GDM1 (cell line): ENCODE data around the gene KSR1.

ENCODE experiments used
- DNase-seq: peaks from one replicate; lab custom pipeline; 2025; lab: John Stamatoyannopoulos, UW

The KSR1 gene

GRCh38 chr17:27535178-27535928 is 79.1 kb downstream of the KSR1 start:
- DNase-seq: no peak

DNA sequence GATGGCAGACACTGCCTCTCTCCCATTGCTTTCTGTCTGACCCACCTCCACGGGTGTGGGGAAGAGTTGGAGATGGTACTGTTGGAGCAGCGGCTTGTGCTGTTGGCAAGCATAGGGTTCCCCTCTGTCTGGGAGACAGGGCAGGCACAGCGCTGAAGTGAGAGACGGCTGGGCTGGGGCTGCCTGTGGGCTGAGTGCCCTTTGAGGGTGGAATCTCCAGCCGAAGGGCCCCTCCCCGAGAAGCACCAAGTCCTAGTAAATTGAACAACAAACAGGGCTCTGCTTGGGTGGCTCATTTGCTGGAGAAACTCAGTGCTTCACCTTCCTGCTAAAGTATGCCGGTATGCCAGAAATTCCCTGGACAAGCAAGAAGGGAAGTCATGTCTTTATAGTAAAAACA is 79.7 kb downstream of the KSR1 start:
- DNase-seq: no peak

DNA sequence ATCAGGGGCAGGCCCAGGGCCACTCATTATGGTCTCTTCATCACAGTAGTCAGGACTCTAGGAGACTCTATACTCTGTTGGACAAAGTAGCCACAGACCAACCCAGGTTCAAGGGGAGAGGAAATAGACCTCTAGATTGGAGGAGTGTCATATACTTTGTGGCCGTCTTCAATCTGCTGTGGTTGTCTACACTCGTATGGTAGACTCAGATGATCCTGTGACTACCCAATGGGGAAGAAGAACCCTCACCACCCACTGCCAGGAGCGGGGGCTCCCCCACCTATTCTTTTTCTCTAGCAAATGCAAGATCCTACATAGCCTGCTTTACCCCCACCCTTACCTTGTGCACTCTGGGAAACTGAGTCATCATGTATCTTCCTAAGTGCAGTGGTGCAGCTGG is 80.5 kb downstream of the KSR1 start:
- no peak for DNase-seq

- no peak for DNase-seq
Measured at GRCh38 chr17:27538156-27538955, 82.1 kb downstream of the KSR1 start.

GRCh38 chr17:27539152-27539551 is 82.9 kb downstream of the KSR1 start:
- no peak for DNase-seq

GRCh38 chr17:27539794-27540317 is 83.6 kb downstream of the KSR1 start:
- DNase-seq: no peak

DNA sequence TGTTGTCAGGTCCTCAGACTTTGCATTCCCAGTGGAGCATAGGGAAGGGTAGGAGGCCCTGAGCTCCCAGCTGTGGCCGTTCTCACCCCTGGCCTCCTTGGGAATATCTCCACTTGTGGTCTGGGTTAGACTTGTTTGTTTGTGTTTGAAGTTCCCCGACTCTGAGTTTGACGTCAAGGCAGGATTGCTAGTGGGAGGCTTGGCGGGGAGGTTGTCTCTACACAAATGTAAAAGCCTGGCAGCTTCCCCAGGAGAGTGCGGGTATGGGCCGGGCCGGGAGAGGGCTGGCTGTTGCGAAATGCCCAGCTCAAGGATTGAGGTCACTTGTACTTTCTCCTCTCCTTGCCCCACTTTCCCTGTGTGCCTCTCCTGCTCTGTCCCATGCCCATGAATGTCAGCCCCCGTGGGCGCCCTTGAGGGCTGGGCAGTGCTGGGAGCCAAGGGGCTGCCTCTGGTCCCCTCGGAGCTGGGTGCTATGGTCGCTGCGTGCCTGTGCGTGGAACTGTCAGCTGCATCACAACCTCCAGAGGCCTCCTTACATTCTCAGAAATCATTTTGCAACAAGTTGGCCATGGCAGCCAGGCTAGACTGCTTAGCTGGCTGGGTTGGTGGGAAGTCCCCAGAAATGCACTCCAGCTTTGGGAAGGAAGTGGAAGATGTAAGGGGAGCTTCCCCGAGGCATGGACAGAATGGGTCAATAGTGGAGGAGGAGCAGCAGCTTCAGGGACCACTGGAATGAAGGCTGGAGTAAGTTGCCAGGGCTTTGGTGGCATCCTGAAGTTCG is 84.3 kb downstream of the KSR1 start:
- DNase-seq: no peak

DNA sequence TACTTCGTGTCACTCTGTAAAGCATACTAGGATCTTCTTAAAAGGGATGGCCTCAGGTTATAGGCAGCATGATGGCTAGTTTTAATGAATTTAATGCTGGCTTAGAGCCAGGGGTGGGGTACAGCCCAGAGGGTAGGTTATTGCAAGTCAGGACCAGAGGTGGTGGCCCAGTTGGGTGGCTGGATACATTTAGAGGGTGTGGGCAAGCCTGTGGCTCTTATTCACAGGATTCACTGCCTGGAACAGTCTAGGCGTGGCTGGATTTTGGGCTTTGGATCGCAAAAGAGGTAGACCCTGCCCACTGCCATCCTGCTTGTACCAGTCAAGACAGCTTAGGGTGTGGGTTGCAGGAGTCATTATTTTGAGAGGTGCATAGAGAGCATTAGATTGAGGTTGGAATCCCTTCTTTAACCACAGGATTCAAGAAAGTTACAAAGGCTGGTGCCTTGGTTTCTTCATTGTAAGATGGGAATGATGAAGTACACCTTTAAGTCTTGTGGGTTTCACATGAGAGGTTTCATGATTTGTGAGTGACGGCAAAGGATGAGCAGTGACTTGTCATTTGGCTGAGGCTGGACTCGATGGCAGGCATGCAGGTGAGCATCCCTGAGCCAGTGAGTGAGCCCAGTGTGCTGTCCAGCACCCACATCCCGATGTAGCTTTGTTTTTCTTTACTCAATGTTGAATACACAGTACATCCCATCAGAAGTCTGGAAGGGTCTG is 85.2 kb downstream of the KSR1 start:
- no peak for DNase-seq

DNA sequence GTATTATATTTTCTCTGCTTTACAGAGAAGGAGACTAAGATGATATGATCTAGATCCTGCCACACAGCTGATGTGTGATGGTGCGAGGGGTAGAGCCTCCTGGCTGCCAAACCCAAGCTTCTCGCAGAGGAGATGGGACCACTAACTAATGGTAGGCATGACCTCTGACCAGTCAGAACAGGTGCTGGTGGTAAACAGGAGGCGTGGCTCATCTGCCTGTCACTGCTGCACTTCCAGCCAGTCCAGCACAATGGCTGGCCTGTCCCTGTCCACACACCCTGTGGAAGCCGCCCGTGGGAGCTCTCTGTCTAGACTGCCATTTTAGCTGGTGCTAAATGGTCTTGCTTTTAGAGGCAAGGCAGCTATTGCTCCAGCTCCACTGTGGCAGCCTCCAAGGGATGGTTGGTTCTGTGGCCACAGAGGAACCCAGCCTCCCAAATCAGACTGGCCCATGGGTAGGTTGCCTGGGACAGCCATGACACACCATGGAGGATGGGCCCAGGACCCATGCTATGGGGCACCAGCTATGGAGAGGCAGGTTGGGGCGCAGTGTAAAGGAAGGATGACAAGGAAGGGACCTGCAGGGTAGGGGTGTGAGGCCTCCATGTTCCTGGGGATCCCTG is 86.7 kb downstream of the KSR1 start:
- DNase-seq: no peak

DNA sequence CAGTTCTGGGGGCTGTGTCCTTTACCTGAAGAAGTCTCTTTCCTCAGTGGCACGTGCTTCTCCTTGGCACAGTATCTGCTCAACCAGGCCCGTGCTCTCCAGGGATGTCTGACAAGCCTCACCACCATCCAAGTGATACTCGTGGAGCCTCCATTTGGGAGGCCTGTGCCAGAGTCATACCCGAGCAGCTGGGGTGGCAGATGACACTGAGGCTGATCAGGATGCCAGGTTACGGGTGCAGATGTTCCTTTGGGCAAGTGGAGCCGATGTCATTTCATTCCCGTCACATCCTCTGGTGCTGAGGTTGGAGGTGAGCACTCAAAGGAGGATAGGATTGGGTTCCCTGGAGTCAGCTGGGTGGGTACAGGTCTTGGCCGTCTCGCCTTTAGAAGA is 87.2 kb downstream of the KSR1 start:
- DNase-seq: no peak

DNA sequence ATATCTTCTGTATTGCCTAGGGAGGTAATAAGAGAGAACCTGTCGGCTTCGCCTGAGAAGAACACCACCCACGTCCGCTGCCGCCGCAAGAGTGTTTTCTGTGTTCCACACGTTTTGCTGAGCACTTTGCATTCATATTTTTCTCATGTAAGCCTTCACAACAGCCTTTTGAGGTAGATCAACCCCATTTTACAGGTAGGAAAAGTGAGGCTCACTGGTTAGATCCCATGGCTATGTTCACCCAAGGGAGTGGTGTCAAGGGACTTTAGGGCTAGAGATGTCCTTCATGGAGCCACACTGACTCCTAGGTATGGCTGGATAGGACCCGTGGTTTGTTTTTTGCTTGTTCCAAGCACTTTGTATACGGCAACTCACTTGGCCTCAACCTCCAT is 87.7 kb downstream of the KSR1 start:
- no peak for DNase-seq

DNA sequence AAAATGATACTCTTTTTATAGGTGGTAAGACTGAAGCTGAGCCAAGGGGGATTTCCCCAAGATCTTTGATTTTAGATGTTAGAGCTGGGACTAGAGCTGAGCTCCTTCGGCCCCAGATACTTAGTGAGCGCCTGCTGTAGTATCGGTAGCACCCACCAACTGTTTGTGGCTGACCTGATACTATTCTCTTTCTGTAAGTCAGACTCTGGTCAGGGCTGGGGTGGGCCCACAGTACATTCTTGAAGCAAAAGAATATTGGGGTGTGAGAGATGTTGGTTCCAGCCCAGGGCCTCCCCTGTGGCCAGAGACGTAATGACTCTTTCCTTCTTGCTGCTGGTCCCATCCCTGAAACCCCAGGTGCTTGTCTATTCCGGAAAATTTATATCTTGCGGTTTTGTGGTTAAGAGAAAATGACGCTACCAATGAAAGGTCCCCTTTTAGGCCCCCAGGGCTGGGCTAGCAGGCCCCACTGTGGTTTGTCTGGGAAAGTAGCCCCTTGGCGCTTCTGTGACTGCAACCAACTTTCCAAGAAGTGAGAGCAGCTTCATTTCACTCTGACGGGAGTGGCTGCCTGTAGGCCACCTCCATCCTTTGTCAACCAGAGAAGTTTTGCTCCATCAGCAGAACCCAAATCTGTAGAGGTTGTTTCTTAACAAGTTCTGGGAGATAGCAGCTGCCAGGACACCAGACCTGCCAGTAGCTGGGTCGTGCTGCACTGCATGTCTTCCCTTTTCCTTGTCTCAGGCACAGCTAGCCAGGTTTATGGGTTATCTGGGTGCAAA is 88.3 kb downstream of the KSR1 start:
- DNase-seq: peak; percentile 69

DNA sequence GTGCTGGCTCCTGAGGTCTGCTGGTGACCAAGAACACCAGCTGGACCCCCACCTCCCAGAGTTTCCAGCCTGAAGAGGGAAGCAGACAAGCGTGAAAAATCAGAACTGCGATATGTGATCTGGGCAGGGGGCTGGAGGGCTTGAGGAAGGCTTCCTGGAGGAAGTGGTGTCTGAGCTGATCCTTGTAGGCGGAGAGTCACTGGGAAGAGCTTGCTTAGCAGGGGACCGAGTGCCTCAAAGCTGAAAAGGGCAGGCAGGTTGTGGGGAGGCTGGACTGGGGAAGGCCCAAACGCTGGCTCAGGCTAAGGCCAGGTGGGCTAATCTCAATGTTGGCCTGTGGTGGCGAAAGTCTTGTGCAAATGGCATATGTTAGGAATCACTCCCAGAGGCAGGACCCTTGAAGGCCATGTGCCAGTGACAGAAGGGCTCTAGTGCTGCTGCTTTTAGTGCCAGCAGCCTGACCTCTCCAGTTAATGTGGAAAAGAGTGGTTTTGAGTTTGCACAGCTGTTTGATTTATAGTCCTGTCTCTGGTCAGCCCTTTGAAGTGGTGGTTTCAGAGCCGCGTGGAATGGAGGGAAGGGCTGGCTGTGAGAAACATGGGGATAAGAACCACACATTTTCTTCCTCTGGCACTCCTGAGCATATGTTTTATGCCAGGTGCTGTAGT is 89.4 kb downstream of the KSR1 start:
- no peak for DNase-seq

DNA sequence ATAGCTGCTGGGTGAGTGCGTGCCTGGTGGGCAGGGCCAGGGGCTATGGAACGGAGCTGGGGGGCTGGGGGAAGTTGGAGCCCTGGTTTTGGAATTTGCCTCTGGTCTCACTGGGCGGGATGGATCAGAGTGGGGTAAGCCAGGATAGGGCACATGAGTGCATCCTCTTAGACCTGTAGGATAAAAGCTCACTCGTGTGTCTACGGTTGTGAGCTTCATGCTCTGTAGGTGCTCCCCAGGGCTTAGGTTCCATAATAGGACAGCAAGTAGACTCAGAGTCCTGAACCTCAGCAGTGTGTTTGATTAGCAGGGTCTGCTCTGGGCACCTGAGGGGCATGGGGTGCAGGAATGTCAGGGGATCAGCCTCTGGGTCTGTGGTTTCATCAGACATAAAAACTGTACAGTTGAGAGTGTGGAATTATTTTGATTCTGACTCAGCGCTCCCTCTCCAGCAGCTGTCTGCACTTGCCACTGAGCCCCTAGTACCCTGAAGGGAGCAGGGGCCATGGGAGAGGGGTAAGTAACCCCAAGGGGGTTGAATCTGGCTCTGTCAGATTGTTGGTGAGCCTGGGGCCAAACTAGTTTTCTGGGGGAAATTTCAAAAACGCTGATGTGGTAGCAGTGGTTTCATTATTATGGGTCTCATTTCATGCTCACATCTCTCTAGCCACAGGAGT is 90.5 kb downstream of the KSR1 start:
- no peak for DNase-seq

DNA sequence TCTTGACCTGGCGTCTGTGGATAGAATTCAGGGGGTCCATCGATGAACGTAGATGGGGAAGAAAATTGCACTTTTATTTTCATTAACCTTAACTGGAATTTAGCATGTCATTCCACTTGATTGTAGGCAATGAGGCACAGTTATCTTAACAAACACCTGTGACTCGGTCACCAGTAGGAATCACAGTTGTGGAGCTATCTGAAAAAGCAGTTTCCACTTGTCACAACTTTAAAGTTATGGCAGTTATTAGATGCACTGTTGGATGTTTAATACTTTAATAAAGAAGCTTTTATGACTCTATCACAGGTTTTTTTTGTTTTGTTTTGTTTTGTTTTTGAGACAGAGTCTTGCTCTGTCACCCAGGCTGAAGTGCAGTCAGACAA is 91.0 kb downstream of the KSR1 start:
- DNase-seq: no peak

DNA sequence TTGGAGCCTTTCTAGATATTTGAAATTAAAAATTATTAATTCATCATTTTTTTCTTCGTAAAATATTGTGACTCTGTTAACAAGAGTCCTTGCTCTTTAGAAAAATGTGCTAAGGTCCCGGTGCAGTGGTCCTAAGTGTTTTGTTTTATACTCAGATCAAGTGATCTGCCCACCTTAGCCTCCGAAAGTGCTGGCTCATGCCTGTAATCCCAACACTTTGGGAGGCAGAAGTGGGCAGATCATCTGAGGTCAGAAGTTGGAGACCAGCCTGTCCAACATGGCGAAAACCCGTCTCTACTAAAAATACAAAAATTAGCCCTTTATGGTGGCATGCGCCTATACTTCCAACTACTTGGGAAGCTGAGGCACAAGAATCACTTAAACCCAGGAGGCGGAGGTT is 92.1 kb downstream of the KSR1 start:
- DNase-seq: no peak

GRCh38 chr17:27549251-27549893 is 93.1 kb downstream of the KSR1 start:
- DNase-seq: no peak

DNA sequence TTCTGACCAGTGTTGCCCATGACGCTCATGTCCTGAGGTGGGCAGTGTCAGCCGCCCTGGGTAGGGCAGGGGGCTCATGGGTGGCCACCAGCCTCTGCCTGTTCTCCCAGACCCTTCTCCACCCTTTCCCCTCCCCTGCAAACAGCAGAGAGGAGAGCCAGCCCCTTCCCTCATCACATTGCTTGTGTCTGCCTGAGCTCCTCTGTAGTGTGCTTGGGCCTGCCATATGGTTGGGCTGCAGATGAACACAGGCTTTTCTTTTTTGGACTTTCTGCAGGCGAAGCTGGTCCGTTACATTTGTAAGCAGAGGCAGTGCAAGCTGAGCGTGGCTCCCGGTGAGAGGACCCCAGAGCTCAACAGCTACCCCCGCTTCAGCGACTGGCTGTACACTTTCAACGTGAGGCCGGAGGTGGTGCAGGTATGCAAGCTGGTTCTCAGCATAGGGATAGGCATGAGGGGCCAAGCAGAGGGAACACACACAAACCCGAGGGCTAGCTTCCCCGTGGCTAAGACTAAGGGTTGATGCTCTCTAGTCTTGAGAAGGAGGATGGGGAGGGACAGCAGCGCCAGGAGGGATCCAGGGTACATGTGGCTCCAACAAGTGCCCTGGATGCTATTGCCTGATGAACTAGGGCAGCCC is 94.2 kb downstream of the KSR1 start:
- no peak for DNase-seq
